ENCODE data around the gene SLC25A47. TPM values are rescaled to one million over a fixed set of nuclear protein-coding genes. Genes with fewer than 3 reads are reported as not detected.

Gene SLC25A47
- total RNA-seq, 2 donors from 2014 or later = not detected

GRCh38 chr14:100289916-100290606, 33.1 kb upstream of the SLC25A47 start:
- WGBS, 2 donors = 74 to 77% methylated on average over 5 to 8 of the region's 9 CpGs
- peaks cover 13% of the 10 kb centered on the region for H3K4me1 ChIP-seq
- H3K27me3 ChIP-seq = no peaks in the 10 kb centered on the region
- ATAC-seq (no peak), DNase-seq (peak in 1 of 4 donors; percentile 3)
- no peak overlapping the region for H3K4me3 ChIP-seq
- H3K36me3 ChIP-seq (replicated peaks in 1 of 2; ENCODE audit: insufficient read depth in 1 of 2, low read depth in 2 of 2) = no peaks in the 10 kb centered on the region
- intact Hi-C loops (cut with DNase I) = no loop called here
- no peak for TF ChIP-seq CTCF (IDR thresholded peaks at IDR 0.05)
- no peak for TF ChIP-seq POLR2A (IDR thresholded peaks at IDR 0.05)
- H3K27ac ChIP-seq = no peak overlapping the region
- no peaks in the 10 kb centered on the region for H3K9me3 ChIP-seq

GRCh38 chr14:100290607-100291304, 32.4 kb upstream of the SLC25A47 start:
- 86 to 91% methylated on average over 12 of the region's 12 CpGs for WGBS, 2 donors
- ATAC-seq = no peak
- TF ChIP-seq CTCF (IDR thresholded peaks at IDR 0.05) = no peak
- TF ChIP-seq POLR2A (IDR thresholded peaks at IDR 0.05) = no peak
- intact Hi-C loops (cut with DNase I) = no loop called here
- DNase-seq = peak in 1 of 4 donors; percentile 4
- Histone ChIP-seq H3K27ac (no peak overlapping the region), H3K27me3 (no peaks in the 10 kb centered on the region), H3K9me3 (no peaks in the 10 kb centered on the region), H3K4me1 (peaks cover 9% of the 10 kb centered on the region), H3K36me3 (replicated peaks in 1 of 2; ENCODE audit: insufficient read depth in 1 of 2, low read depth in 2 of 2) (no peaks in the 10 kb centered on the region), H3K4me3 (no peak overlapping the region)

- 85 to 95% methylated on average over 4 to 12 of the region's 13 CpGs for WGBS, 2 donors
- H3K36me3 ChIP-seq (replicated peaks in 1 of 2; ENCODE audit: insufficient read depth in 1 of 2, low read depth in 2 of 2) = no peaks in the 10 kb centered on the region
- no peaks in the 10 kb centered on the region for H3K27me3 ChIP-seq
- ATAC-seq (no peak), DNase-seq (peak in 1 of 4 donors; percentile 4)
- H3K4me1 ChIP-seq = peaks cover 10% of the 10 kb centered on the region
- H3K4me3 ChIP-seq = no peak overlapping the region
- TF ChIP-seq POLR2A (IDR thresholded peaks at IDR 0.05) (no peak), CTCF (IDR thresholded peaks at IDR 0.05) (no peak)
- no peaks in the 10 kb centered on the region for H3K9me3 ChIP-seq
- H3K27ac ChIP-seq = no peak overlapping the region
- intact Hi-C loops (cut with DNase I) = no loop called here
These were observed 31.6 kb upstream of the SLC25A47 start for GRCh38 chr14:100291305-100292075.

- H3K4me3 ChIP-seq = no peak overlapping the region
These were observed 30.8 kb upstream of the SLC25A47 start for GRCh38 chr14:100292301-100292775.

More at GRCh38 chr14:100292301-100292775, 30.8 kb upstream of the SLC25A47 start:
- Histone ChIP-seq H3K9me3 (no peaks in the 10 kb centered on the region), H3K4me1 (peaks cover 18% of the 10 kb centered on the region), H3K27me3 (no peaks in the 10 kb centered on the region), H3K36me3 (replicated peaks in 1 of 2; ENCODE audit: insufficient read depth in 1 of 2, low read depth in 2 of 2) (no peaks in the 10 kb centered on the region), H3K27ac (no peak overlapping the region)
- DNase-seq (no peak), ATAC-seq (no peak)
- intact Hi-C loops (cut with DNase I) = no loop called here
- TF ChIP-seq POLR2A (IDR thresholded peaks at IDR 0.05) (no peak), CTCF (IDR thresholded peaks at IDR 0.05) (no peak)
- 96 to 99% methylated on average over 29 to 53 of the region's 61 CpGs for WGBS, 2 donors

All from body of pancreas (tissue), 4 donors.